K562 (cell line): Measurements from ENCODE around the gene PUS7L. TPM values are rescaled to one million over a fixed set of nuclear protein-coding genes. Genes with fewer than 3 reads are reported as not detected.

Experiments used
- ATAC-seq: fragments of 200-7000 bp; cut with Tn5 transposase; 3 replicates; pipeline ENCODE4 v1.9.1; 2020; ENCODE audit warnings: moderate library complexity
- BruUV-seq: library from RNA; stranded (reverse); fragments of 400-500 nt; replicated peaks from 2 replicates; lab custom pipeline; 2021; lab: Mats Ljungman, UMichigan
- CTCF ChIA-PET: fragments of 300-600 bp; formaldehyde crosslinking; extraction: SDS; loops from one replicate; lab custom pipeline; 2021; ENCODE audit warnings: low intra/inter-chr PET ratio; lab: Yijun Ruan, JAX
- POLR2A ChIA-PET: fragments of 300-600, 350-650 bp; sonication (Branson Sonifier 250); formaldehyde crosslinking; extraction: SDS; loops from one replicate; lab custom pipeline; 2021; ENCODE audit warnings: antibody characterized with exemption, inconsistent platforms; lab: Yijun Ruan, JAX
- DNase-seq, 4 experiments: peaks; one replicate each; pipeline versions ENCODE4 v3.0.0 to v3.0.0-alpha.2; 2011 to 2018; ENCODE audit warnings: low spot score in 3 of 4, mixed read lengths in 3 of 4; ENCODE audit errors: extremely low read depth in 1 of 4
- FAIRE-seq: peaks from 2 replicates; lab custom pipeline; 2011; peaks lifted over from hg19 to GRCh38; lab: Jason Lieb, UNC
- H2AFZ ChIP-seq: 2 replicates; pipeline ENCODE4 v1.6.0; 2011; ENCODE audit warnings: low read depth, low read length, control low read depth, inconsistent platforms
- H3K27ac ChIP-seq: fragments of 200-600 bp; 3 replicates; pipeline ENCODE4 v1.8.0; 2011; ENCODE audit warnings: low read depth, mild to moderate bottlenecking, control low read depth, inconsistent platforms, low read length, moderate library complexity, mixed read lengths; ENCODE audit errors: extremely low read depth
- H3K27me3 ChIP-seq, 2 experiments: fragments of 300-600 bp in 1 of 2; 2 replicates in 1 of 2; 3 replicates in 1 of 2; pipeline versions ENCODE4 v1.6.0 to v1.8.0; 2011; ENCODE audit warnings: inconsistent platforms in 2 of 2, low read length in 2 of 2, mild to moderate bottlenecking in 1 of 2, mixed read lengths in 1 of 2, moderate library complexity in 1 of 2; ENCODE audit not compliant: control insufficient read depth in 2 of 2, insufficient read depth in 2 of 2
- H3K36me3 ChIP-seq: fragments of 300-600 bp; 3 replicates; pipeline ENCODE4 v1.8.0; 2011; ENCODE audit warnings: mild to moderate bottlenecking, low read length, inconsistent platforms; ENCODE audit not compliant: control insufficient read depth, insufficient read depth
- H3K4me1 ChIP-seq, 2 experiments: fragments of 200-600 bp in 1 of 2; replicated peaks in 1 of 2; 2 replicates in 1 of 2; 3 replicates in 1 of 2; pipeline versions ENCODE4 v1.5.1 to v1.8.0; 2011; ENCODE audit warnings: inconsistent platforms in 2 of 2, low read length in 2 of 2, mild to moderate bottlenecking in 1 of 2, mixed read lengths in 1 of 2, moderate library complexity in 1 of 2; ENCODE audit not compliant: control insufficient read depth in 2 of 2, insufficient read depth in 2 of 2
- H3K4me2 ChIP-seq: 2 replicates; pipeline ENCODE4 v1.6.1; 2011; ENCODE audit warnings: low read length, control low read depth, inconsistent platforms, mixed read lengths; ENCODE audit not compliant: insufficient read depth
- H3K4me3 ChIP-seq: fragments of 200-600 bp; sonication (generic), shearing (Covaris generic); 2 replicates; pipeline ENCODE4 v1.5.1; 2016; ENCODE audit warnings: control low read depth, inconsistent platforms
- H3K79me2 ChIP-seq: fragments of 200-600 bp; 3 replicates; pipeline ENCODE4 v1.8.0; 2011; ENCODE audit warnings: low read length, inconsistent platforms; ENCODE audit not compliant: control insufficient read depth, insufficient read depth
- H3K9ac ChIP-seq, 2 experiments: 2 replicates each; pipeline versions ENCODE4 v1.6.0 to v1.6.1; 2011; ENCODE audit warnings: low read depth in 2 of 2, low read length in 2 of 2, control low read depth in 1 of 2, inconsistent platforms in 1 of 2, mild to moderate bottlenecking in 1 of 2, mixed read lengths in 1 of 2; ENCODE audit not compliant: insufficient read depth in 1 of 2
- H3K9me1 ChIP-seq: one replicate; pipeline ENCODE4 v1.6.0; 2011; ENCODE audit warnings: inconsistent platforms, mild to moderate bottlenecking, low read length, moderate library complexity; ENCODE audit not compliant: control insufficient read depth, insufficient read depth
- H3K9me3 ChIP-seq: replicated peaks from 2 replicates; pipeline ENCODE4 v1.5.1; 2011; ENCODE audit warnings: low read depth, low read length, inconsistent platforms; ENCODE audit not compliant: control insufficient read depth, insufficient read depth
- H4K20me1 ChIP-seq: replicated peaks from 2 replicates; pipeline ENCODE4 v1.6.1; 2011; ENCODE audit warnings: low read length, inconsistent platforms, mixed read lengths; ENCODE audit not compliant: control insufficient read depth, insufficient read depth
- DIDO1 ChIP-seq: fragments of 450-650 bp; IDR thresholded peaks from 2 replicates; pipeline ENCODE4 v1.6.1; 2016; ENCODE audit warnings: low read depth, missing biosample characterization, missing genetic modification characterization
- HCFC1 ChIP-seq: IDR thresholded peaks from 2 replicates; pipeline ENCODE4 v1.6.1; 2012; ENCODE audit warnings: low read depth, low read length, improper control_type of control experiment
- HOMEZ ChIP-seq: fragments of 250-450 bp; sonication (Bioruptor Pico); IDR thresholded peaks from 2 replicates; pipeline ENCODE4 v1.4.0; 2020; ENCODE audit warnings: mild to moderate bottlenecking, moderate library complexity
- KDM2B ChIP-seq: fragments of 250-450 bp; sonication (Bioruptor Pico); IDR thresholded peaks from 2 replicates; pipeline ENCODE4 v1.8.0; 2021; ENCODE audit warnings: mild to moderate bottlenecking, moderate library complexity
- KLF6 ChIP-seq: fragments of 250-450 bp; sonication (Bioruptor Pico); IDR thresholded peaks from 2 replicates; pipeline ENCODE4 v1.4.0; 2020; ENCODE audit warnings: mild to moderate bottlenecking, moderate library complexity, borderline replicate concordance
- PRMT5 ChIP-seq: sonication (generic); formaldehyde crosslinking; IDR thresholded peaks from 2 replicates; pipeline ENCODE4 v1.5.0; 2020; ENCODE audit warnings: missing genetic modification reagents
- RBFOX2 ChIP-seq: fragments of 200-400 bp; formaldehyde crosslinking; IDR thresholded peaks from 2 replicates; pipeline ENCODE4 v1.6.1; 2017; ENCODE audit warnings: low read depth, mild to moderate bottlenecking, low read length, moderate library complexity
- RBM34 ChIP-seq: fragments of 200-400 bp; formaldehyde crosslinking; IDR thresholded peaks from 2 replicates; pipeline ENCODE4 v1.6.1; 2018; ENCODE audit warnings: low read length, borderline replicate concordance; ENCODE audit not compliant: insufficient read depth
- SFPQ ChIP-seq: fragments of 200-400 bp; formaldehyde crosslinking; IDR thresholded peaks from 2 replicates; pipeline ENCODE4 v1.6.1; 2017; ENCODE audit warnings: mild to moderate bottlenecking, low read depth, low read length, moderate library complexity
- TCF7 ChIP-seq: sonication (generic); IDR thresholded peaks from 2 replicates; pipeline ENCODE4 v1.6.1; 2016; ENCODE audit warnings: antibody characterized with exemption, borderline replicate concordance
- ZNF699 ChIP-seq: fragments of 250-450 bp; sonication (Bioruptor Pico); IDR thresholded peaks from 2 replicates; pipeline ENCODE4 v1.8.0; 2021; ENCODE audit warnings: mild to moderate bottlenecking, moderate library complexity; ENCODE audit not compliant: insufficient replicate concordance
- WGBS: fragments of 100-300 bp; shearing (Covaris generic); methylation state at CpG from one replicate; pipeline ENCODE4 v1.1.6; 2016; ENCODE audit warnings: low coverage, mixed read lengths; ENCODE audit not compliant: insufficient coverage; ENCODE audit errors: missing lambda C conversion rate; 5-methylcytosine and 5-hydroxymethylcytosine counted together
- in situ Hi-C: fragments of 300-500 bp; cut with MboI; formaldehyde crosslinking; loops from 4 replicates; pipeline ENCODE4 v1.15.0; 2018; ENCODE audit warnings: inconsistent platforms, mixed read lengths
- intact Hi-C: fragments of 100-400 bp; cut with micrococcal nuclease; formaldehyde crosslinking; loops from 2 replicates; pipeline ENCODE4 v1.14.2; 2022
- polyA plus RNA-seq, 8 experiments: library from polyadenylated mRNA; depleted of rRNA in 4 of 8; stranded (reverse) in 5 of 8; unstranded in 3 of 8; fragments of >200 nt; fragmentation: Nextera tagmentation in 2 of 8; fragmentation: Illumina TruSeq in 1 of 8; extraction: Ambion mirVana in 2 of 8; extraction: Trizol in 1 of 8; gene quantifications; 2 replicates each; pipeline versions ENCODE4 v1.2.1 to v1.2.3, GENCODE V29; 2011 to 2014; ENCODE audit warnings: inconsistent platforms in 1 of 8, missing spikeins in 1 of 8
- total RNA-seq, 7 experiments: library from RNA; depleted of rRNA in 6 of 7; stranded (reverse); fragments of >200 nt in 6 of 7; fragmentation: Illumina TruSeq in 2 of 7; extraction: Trizol in 2 of 7; gene quantifications; 2 replicates each; pipeline versions ENCODE4 v1.2.1 to v1.2.3, GENCODE V29; 2011 to 2021; ENCODE audit warnings: low replicate concordance in 1 of 7
- TF ChIP-seq, protein P1 (sequence below): sonication (generic); formaldehyde crosslinking; IDR thresholded peaks from 2 replicates; pipeline ENCODE4 v1.8.1; 2023; ENCODE audit warnings: mild to moderate bottlenecking, missing genetic modification reagents

Gene PUS7L
- total and polyA plus RNA-seq, 9 of the 15 experiments (the other 6 are each of a cell fraction or from before 2014, with no cell fraction given): 10.8 to 53.3 (median 25.2) TPM

DNA sequence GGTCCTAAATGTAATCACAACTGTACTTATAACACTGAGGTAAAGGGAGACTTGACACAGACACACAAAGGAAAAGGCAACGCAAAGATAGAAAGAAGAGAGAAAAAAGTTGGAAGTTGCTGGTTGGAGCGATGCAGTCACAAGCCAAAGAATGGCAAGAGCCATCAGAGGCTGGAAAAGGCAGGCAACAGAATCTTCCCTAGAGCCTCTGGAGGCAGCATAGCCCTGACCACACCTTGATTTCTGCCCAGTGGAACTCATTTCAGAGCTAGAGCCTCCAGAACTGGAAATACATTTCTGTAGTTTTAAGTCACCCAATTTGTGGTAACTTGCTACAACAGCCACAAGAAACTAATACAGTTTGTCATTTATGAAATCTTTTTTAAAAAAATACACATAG is 89.2 kb downstream of the PUS7L start:
- H3K9me1 ChIP-seq: no peaks in the 10 kb centered on the region
- no peaks in the 10 kb centered on the region for H3K36me3 ChIP-seq
- in situ Hi-C loops (no loop called here), intact Hi-C loops (no loop called here)
- H3K9me3 ChIP-seq: no peaks in the 10 kb centered on the region
- no peak overlapping the region for H3K9ac ChIP-seq
- no TSS peak for BruUV-seq
- ATAC-seq: no peak
- no peak for DNase-seq
- no peak overlapping the region for H3K4me2 ChIP-seq
- H3K27ac ChIP-seq: no peak overlapping the region
- no peak for FAIRE-seq
- no peaks in the 10 kb centered on the region for H3K4me1 ChIP-seq
- WGBS: 0% methylated on average over 2 of the region's 2 CpGs
- no peaks in the 10 kb centered on the region for H4K20me1 ChIP-seq
- no peaks in the 10 kb centered on the region for H3K27me3 ChIP-seq
- H3K79me2 ChIP-seq: no peaks in the 10 kb centered on the region
- CTCF ChIA-PET: no interaction called here
- no peak overlapping the region for H3K4me3 ChIP-seq
- no peak overlapping the region for H2AFZ ChIP-seq
- TF ChIP-seq, protein P1, sequence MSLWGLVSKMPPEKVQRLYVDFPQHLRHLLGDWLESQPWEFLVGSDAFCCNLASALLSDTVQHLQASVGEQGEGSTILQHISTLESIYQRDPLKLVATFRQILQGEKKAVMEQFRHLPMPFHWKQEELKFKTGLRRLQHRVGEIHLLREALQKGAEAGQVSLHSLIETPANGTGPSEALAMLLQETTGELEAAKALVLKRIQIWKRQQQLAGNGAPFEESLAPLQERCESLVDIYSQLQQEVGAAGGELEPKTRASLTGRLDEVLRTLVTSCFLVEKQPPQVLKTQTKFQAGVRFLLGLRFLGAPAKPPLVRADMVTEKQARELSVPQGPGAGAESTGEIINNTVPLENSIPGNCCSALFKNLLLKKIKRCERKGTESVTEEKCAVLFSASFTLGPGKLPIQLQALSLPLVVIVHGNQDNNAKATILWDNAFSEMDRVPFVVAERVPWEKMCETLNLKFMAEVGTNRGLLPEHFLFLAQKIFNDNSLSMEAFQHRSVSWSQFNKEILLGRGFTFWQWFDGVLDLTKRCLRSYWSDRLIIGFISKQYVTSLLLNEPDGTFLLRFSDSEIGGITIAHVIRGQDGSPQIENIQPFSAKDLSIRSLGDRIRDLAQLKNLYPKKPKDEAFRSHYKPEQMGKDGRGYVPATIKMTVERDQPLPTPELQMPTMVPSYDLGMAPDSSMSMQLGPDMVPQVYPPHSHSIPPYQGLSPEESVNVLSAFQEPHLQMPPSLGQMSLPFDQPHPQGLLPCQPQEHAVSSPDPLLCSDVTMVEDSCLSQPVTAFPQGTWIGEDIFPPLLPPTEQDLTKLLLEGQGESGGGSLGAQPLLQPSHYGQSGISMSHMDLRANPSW (CRISPR knock-in tag): no peak
- TF ChIP-seq RBM34 (no peak), TCF7 (no peak), RBFOX2 (no peak), ZNF699 (CRISPR knock-in tag) (no peak), PRMT5 (CRISPR knock-in tag) (no peak), SFPQ (no peak), HCFC1 (no peak), KDM2B (CRISPR knock-in tag) (no peak), HOMEZ (CRISPR knock-in tag) (no peak), KLF6 (CRISPR knock-in tag) (no peak), DIDO1 (tag) (no peak)
- POLR2A ChIA-PET: no interaction called here
